Activated naive CD8-positive, alpha-beta T cell treated with anti-CD3 and anti-CD28 coated beads for 36 hours (primary cell): ENCODE results near the gene LHX3. TPM values are rescaled to one million over a fixed set of nuclear protein-coding genes. Genes with fewer than 3 reads are reported as not detected.

Experiments used
- DNase-seq: peaks from one replicate; pipeline ENCODE4 v3.0.0; 2021
- H3K27ac Mint-ChIP-seq: one replicate; pipeline ENCODE4 v1.8.0; 2022; ENCODE audit warnings: mild to moderate bottlenecking, moderate library complexity, mixed read lengths
- H3K27me3 Mint-ChIP-seq: one replicate; pipeline ENCODE4 v1.8.0; 2022; ENCODE audit warnings: mild to moderate bottlenecking, mixed read lengths
- H3K36me3 Mint-ChIP-seq: one replicate; pipeline ENCODE4 v1.8.0; 2021; ENCODE audit warnings: mild to moderate bottlenecking, mixed read lengths
- H3K4me1 Mint-ChIP-seq: one replicate; pipeline ENCODE4 v1.8.0; 2021; ENCODE audit warnings: mixed read lengths
- H3K4me3 Mint-ChIP-seq: one replicate; pipeline ENCODE4 v1.8.0; 2022; ENCODE audit warnings: mild to moderate bottlenecking, moderate library complexity, mixed read lengths
- H3K9me3 Mint-ChIP-seq: one replicate; pipeline ENCODE4 v1.8.0; 2022; ENCODE audit warnings: mixed read lengths
- total RNA-seq, 2 experiments: library from RNA; stranded (reverse); gene quantifications; one replicate each; pipeline ENCODE4 v1.2.3, GENCODE V29; 2021

The LHX3 gene
- not detected for total RNA-seq

DNA sequence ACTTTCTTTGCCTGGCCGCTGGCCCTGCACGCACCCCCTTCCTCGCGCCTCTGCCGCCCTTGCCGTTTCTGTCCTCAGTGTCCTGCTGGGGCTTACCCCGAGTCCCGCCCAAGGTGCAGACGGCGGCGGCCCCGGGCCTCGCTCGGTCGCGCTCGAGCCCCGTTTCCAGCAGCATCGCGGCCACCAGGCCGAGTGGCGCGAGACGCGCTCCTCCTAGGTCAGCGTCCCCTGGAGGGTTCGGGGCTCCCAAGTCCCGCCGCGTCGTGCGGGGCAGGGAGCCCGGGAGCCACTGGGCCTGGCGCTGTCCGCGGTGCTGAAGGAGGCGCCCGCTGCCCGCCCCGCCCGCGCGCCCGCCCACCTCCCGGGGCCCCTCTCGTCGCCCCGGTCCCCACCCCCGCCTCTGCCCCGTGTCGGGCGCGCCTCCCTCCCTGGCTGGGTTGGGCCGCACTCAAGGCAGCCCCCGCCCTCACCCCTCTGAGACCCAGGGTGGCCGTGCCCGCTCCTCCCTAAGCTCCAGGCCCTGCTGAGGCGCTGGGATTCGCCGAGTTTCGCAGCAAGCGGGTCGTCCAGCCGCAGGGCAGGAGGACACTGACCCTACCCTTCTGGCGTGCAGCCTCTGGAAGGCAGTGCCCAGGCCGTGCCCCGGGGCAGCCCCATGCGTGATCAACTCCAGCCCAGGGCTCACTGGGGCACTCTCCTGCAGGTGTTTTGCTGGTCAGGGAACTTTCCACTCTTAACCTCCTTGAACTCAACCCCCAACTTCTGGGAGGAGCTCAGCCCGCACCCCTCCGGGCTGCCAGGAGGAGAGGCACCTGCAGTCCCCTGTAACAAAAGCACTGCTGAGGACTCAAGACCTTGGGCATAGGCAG, at the start of gene LHX3:
Gene LHX3, minus strand, starts transcription at position 291 of the 869 bp plus-strand sequence. Its CDS starts 116 bp downstream, at position 175.
- peaks cover 8% of the 10 kb centered on the region for H3K36me3 Mint-ChIP-seq
- H3K27ac Mint-ChIP-seq = no peak within 1 kb of the TSS
- no peak within 1 kb of the TSS for H3K4me3 Mint-ChIP-seq
- H3K4me1 Mint-ChIP-seq = no peaks in the 10 kb centered on the region
- H3K27me3 Mint-ChIP-seq = peaks cover 41% of the 10 kb centered on the region
- no peaks in the 10 kb centered on the region for H3K9me3 Mint-ChIP-seq
- DNase-seq = peak; percentile 38

DNA sequence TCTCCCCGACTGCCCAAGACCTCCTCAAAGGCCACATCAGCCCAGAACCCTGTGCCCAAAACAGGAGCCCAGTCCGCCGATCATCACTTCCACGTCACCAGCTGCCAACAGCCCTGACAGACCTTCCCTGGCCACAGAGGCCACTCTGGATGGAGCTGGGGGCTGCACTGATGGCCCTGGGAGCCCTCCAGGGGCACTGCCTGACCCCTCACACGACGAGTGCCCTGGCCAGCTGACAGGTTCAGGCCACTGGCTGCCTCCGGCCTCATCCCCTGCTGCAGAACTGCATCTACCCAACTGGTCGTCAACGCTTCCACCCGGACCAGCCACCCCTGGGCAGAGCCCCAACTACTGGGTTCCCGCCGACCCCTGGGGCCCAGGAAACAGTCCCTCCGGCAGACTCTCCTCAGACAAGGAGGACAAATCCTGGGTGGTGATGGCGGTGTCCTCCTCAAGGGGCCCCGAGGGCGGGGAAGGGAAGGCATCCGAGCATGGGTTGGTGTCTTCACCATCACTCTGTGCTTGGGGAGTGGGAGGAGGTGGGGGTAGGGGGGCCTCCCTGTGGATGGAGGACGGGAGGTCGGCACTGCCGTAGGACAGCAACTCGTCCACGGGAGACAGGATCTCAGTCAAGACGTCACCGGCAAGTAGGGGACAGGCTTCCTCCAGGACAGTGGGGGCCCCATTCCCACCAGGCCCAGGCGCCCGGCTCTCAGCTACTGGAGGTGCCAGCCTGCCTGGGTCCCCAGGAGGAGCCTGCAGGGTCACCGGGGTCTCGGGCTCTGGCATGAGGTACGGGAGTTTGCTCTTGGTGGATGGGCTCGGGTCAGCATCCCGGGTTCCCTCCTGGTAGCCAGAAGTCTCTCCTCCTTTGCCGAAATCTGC, 48.6 kb upstream of the LHX3 start:
- no peaks in the 10 kb centered on the region for H3K9me3 Mint-ChIP-seq
- H3K36me3 Mint-ChIP-seq = no peaks in the 10 kb centered on the region
- no peak overlapping the region for H3K4me3 Mint-ChIP-seq
- H3K27me3 Mint-ChIP-seq = no peaks in the 10 kb centered on the region
- no peak for DNase-seq
- no peak overlapping the region for H3K27ac Mint-ChIP-seq
- no peaks in the 10 kb centered on the region for H3K4me1 Mint-ChIP-seq

DNA sequence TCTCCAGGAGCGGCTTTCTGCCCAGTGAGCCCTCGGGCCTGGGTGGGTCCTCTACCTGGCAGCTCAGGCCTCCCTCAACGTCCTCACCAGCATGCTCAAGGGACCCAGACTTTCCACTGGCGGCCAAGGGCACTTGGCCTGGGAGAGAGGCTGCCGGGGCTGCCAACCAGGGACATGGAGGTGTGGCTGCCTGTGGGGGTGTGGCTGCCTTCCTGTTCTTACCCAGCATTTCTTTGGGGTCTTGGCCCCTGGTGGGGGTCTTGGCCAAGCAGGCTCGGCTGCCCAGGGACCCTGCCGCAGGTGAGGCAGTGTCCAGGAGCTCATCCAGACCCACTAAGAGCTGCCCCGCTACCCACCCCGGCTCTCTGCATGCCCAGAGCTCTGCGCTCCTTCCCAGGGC, 47.9 kb upstream of the LHX3 start:
- Mint-ChIP-seq H3K36me3 (no peaks in the 10 kb centered on the region), H3K27ac (no peak overlapping the region), H3K4me1 (no peaks in the 10 kb centered on the region), H3K4me3 (no peak overlapping the region), H3K27me3 (no peaks in the 10 kb centered on the region), H3K9me3 (no peaks in the 10 kb centered on the region)
- no peak for DNase-seq

DNA sequence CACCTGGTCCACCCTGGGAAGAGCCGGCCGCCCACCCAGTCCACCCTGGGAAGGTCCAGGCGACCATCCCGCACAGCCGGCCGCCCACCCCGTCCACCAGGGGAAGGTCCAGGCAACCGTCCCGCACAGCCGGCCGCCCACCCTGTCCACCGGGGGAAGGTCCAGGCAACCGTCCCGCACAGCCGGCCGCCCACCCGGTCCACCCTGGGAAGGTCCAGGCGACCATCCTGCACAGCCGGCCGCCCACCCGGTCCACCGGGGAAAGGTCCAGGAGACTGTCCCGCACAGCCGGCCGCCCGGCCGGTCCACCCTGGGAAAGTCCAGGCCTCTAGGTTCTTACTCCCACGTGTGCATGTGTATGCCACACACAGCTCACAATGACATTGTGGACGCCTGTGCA, 47.4 kb upstream of the LHX3 start:
- no peaks in the 10 kb centered on the region for H3K9me3 Mint-ChIP-seq
- DNase-seq = no peak
- no peak overlapping the region for H3K4me3 Mint-ChIP-seq
- no peaks in the 10 kb centered on the region for H3K36me3 Mint-ChIP-seq
- no peak overlapping the region for H3K27ac Mint-ChIP-seq
- H3K4me1 Mint-ChIP-seq = no peaks in the 10 kb centered on the region
- H3K27me3 Mint-ChIP-seq = no peaks in the 10 kb centered on the region

DNA sequence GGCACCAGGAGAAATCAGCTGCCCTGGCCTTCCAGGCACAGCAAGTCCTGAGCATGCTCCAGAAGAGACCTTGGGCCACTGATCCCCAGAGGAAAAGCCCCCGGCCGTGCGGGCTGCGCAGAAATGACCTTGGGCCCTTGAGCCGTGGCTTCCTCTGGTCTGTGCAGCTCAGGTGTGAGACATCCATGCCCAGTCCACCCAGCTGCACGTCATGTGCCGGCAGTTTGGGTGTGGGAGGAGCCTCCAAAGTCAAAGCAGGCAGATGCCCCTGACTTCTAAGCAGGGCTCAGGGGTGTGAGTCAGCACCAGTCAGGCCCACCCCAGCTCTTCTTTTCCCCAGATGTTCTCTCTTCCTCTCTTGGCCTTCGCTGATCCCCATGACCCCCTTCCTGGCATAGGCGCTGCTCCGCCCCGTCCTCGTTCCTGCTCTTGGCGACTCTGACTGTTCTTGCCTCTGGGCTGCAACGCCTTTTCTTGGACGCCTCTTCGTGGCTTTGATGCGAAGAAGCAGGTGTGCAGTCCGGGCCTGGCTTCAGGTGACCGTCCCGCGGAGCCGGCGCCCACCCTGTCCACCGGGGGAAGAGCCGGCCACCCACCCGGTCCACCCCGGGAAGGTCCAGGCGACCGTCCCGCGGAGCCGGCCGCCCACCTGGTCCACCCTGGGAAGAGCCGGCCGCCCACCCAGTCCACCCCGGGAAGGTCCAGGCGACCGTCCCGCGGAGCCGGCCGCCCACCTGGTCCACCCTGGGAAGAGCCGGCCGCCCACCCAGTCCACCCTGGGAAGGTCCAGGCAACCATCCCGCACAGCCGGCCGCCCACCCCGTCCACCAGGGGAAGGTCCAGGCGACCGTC, 46.6 kb upstream of the LHX3 start:
- no peaks in the 10 kb centered on the region for H3K36me3 Mint-ChIP-seq
- H3K27me3 Mint-ChIP-seq = no peaks in the 10 kb centered on the region
- H3K27ac Mint-ChIP-seq = no peak overlapping the region

DNA sequence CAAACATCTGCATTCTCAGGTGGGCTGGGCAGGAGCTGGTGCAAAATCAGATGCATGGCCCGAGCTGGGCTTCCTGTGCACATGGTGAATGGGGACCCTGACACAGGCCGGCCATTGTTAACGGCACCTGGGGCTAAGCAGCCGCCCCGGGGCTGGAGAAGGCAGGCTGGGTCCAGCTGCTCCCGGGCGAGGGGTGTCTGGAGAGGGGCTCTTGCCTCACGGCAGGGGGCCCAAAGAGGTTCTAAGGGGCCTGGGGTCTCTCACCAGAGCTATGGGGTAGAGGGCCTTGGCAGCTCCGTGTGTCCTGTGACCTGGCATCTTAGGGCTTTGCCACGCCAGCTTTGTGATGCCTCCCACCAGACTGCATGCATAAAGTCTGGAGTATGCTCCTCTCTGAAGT, 45.7 kb upstream of the LHX3 start:
- no peak for DNase-seq
- Mint-ChIP-seq H3K4me3 (no peak overlapping the region), H3K27me3 (no peaks in the 10 kb centered on the region), H3K4me1 (peaks cover 4% of the 10 kb centered on the region), H3K27ac (no peak overlapping the region), H3K9me3 (no peaks in the 10 kb centered on the region), H3K36me3 (no peaks in the 10 kb centered on the region)

More for the DNA sequence above, 46.6 kb upstream of the LHX3 start:
- no peak for DNase-seq
- H3K4me3 Mint-ChIP-seq = no peak overlapping the region
- no peaks in the 10 kb centered on the region for H3K9me3 Mint-ChIP-seq
- H3K4me1 Mint-ChIP-seq = no peaks in the 10 kb centered on the region

DNA sequence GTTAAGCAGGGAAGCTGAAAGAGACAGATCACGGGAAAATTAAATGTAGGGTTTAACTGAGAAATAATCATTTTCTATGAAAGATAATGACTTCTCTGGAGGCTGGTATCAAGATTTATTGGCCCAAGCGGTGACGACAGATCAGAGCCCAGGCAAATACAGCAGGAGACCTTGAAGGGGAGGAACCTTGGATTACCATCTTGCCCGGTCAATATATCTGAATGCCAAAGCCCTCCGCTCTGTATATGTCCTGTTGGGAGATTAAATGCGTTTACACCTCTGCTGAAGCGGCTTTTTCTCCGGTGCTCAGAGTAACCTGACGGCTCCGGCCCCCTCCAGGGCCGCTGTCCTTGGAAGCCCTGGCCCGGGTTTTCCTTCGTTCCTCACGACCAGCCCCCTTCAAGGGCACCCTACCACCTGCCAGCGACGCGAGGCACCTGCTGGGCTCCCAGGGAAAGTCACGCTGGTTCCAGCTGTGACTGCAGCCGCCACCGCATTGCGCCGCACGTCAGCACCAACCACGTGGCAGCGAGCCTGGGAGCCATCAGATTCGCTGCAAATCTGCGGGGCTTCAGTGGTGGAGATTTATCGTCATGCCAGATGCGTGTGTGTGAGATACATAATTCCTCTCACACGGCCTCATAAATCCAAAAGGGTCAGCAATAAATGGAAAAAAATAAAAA, 45.1 kb upstream of the LHX3 start:
- Mint-ChIP-seq H3K4me1 (peaks cover 5% of the 10 kb centered on the region), H3K27ac (no peak overlapping the region), H3K27me3 (no peaks in the 10 kb centered on the region)

DNA sequence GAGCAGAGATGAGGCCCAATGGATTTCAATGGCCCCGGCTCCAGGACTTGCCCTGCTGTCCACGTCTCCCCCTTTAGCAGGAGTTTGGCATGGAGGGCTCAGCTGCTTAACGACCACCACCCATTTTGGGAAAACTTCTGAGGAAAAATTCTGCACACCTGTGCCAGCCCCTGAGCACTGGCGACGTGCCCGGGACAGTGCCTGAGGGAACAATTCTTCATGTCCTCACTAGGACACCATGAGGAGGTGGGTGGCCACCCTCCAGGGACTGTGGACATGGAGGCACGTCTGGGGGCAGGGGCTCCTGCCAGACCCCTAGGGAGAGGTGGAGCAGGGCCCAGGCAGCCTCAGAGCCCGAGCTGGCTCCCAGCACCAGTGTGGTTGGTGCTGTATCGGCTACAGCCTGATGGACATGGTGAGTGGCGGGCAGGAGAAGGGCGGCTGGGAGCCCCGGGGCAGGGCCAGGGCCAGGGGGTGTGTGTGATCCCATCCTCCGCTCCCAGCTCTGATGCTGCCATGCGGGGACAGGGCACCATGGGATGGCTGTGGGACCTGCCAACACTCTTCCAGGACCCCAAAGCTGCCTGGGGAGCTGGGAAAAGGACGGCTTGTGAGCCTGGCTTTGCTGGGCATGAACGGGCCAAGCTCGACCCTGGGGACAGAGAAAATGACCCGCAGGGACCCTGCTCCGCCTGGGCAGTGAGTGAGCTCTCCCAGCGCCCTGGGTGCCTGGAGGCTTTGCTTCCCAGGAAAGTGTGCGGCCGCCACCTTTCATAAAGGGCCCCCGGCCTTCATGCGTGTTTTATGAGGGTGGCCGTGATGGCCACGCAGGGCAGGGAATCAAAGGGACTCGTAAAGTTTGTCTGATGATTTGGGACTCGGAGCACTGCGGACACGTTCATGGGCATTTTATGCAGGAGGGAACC, 44.3 kb upstream of the LHX3 start:
- Mint-ChIP-seq H3K4me1 (peaks cover 13% of the 10 kb centered on the region), H3K9me3 (no peaks in the 10 kb centered on the region), H3K36me3 (peaks cover 3% of the 10 kb centered on the region), H3K4me3 (no peak overlapping the region), H3K27ac (no peak overlapping the region), H3K27me3 (no peaks in the 10 kb centered on the region)
- no peak for DNase-seq

More for the DNA sequence above, 45.1 kb upstream of the LHX3 start:
- DNase-seq = no peak
- Mint-ChIP-seq H3K36me3 (no peaks in the 10 kb centered on the region), H3K9me3 (no peaks in the 10 kb centered on the region), H3K4me3 (no peak overlapping the region)

DNA sequence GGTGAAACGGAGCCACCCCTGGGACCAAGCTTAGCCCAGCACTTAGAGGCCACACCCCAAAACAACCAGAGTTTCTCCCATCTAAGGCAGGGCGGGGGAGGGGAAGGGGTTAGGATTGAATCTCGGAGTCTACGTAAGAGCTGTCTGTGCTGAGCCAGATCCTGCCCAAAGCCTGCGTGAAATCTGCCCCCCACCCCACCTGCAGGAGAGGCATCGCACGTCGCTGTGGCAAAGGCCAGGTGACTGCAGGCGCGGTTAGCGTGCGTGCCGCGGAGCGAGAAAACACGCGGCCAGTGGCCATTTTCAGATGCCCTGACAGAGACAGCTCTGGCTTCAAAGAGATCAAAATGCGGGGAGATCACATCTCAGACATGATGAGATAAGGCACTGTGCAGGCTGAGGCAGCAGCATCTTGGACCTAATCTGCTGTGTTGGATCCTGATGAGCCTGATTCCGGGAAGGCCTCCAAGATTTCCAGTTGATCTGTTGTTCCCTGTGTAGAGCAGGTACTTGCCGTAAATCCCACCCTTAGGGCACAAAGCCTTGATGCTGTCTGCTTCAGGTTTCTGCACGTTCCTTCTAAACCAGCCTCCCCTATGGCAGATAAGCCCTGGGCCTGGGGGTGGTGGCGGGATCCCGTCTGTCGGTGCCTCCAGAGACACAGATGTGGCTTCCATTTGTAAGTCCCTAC, 43.2 kb upstream of the LHX3 start:
- Mint-ChIP-seq H3K27me3 (no peaks in the 10 kb centered on the region), H3K4me1 (peaks cover 24% of the 10 kb centered on the region), H3K9me3 (no peaks in the 10 kb centered on the region), H3K27ac (no peak overlapping the region), H3K36me3 (peaks cover 3% of the 10 kb centered on the region), H3K4me3 (no peak overlapping the region)
- no peak for DNase-seq

DNA sequence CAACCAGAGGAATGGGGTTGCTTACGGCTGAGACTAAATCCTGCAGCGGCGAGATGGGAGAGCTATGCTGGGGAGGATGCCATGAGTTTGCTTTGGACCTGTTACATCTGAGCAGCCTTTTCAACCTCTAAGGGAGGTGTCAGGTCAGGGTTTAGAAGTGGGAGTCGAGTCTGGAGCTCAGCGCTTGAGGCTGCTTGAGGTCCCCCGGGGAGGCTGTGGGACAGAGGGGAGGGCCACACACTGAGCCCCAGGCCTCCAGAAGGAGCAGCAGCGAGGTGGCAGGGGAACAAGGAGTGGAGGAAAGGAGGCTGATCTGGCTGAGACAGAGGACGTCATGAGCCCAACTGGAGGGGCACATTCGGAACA, 42.6 kb upstream of the LHX3 start:
- peaks cover 30% of the 10 kb centered on the region for H3K4me1 Mint-ChIP-seq
- no peak overlapping the region for H3K27ac Mint-ChIP-seq
- no peak for DNase-seq

DNA sequence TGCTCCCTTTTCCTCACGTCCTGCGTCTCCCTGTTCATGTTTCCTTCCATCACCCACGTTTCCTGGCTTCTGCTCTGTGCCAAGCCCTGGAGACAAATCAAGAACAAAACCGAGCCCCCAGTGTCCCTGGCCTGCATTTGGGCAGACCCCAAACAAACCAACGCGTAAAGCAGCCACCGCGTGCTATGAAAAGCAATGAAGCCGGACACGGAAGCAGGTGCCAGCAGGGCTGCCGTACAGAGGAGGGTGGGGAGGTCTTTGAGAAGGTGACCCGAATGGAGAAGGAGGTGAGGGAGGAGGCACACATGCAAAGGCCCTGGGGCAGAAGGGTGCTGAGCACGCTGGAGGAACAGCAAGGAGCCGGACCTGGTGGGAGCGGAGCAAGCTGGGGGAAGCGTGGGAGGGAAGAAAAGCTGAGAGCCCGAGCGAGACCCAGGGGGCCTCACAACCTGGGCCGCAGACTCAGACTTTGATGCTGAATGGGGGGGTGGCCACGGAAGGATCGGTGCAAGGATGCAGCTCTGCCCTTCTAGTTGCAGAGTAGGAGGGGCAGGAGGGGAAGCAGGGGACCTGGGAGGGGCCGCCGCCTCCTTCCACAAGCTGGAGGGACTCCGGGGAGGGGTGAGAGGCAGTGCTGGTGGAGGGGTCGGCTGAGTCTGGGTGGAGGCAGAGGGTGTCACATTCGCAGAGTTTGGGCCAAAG, 42.1 kb upstream of the LHX3 start:
- no peak for DNase-seq
- Mint-ChIP-seq H3K4me1 (peaks cover 32% of the 10 kb centered on the region), H3K9me3 (no peaks in the 10 kb centered on the region), H3K36me3 (peaks cover 3% of the 10 kb centered on the region), H3K27me3 (no peaks in the 10 kb centered on the region), H3K4me3 (no peak overlapping the region), H3K27ac (no peak overlapping the region)

More for the DNA sequence above, 42.6 kb upstream of the LHX3 start:
- Mint-ChIP-seq H3K9me3 (no peaks in the 10 kb centered on the region), H3K27me3 (no peaks in the 10 kb centered on the region), H3K36me3 (peaks cover 3% of the 10 kb centered on the region), H3K4me3 (no peak overlapping the region)

DNA sequence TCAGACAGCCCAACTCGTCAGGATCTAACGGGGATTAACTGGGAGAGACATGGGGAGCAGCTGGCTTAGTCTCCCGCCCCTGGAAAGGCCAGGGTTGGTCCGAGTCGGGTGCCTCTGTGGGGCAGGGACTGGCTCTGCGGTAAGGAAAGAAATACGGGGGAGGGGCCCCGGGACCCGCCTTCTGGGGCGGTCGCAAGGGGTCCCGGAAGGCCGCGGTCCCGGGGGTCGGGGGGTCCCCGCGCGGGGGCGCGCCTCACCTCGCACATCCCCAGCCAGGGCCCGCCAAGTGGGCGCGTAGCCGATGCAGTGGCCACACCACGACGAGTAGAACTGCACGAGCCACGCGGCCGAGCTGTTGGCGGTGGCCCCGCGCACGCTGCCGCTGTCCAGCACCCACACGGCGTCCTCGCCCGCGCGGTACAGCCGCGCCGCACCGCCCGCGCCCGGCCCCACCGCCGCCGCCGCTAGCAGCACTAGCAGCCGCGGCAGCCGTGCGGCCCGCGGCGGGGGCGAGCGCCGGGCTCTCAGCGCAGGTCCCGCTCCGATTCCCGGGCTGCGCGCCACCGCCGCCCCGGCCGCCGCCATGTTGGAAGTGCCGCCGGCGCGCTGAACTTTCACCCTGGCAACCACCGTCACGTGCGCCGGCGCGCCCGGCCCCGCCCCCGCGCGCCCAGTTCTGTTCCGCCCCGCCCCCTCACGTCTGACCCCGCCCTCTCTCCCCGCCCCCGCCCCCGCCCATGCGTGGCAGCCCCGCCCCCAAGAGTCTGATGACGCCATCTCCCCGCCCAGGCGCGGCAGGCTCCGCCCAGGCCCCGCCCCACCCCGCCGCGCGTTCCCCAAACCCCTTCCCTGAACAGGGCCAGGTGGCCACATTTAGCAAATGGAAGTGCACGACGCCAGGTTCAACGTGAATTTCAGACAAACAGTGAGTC, 40.6 kb upstream of the LHX3 start, which contains the start of gene QSOX2:
Gene QSOX2, minus strand, starts transcription at position 594 of the 932 bp plus-strand sequence. Its CDS starts 9 bp downstream, at position 585.
- Mint-ChIP-seq H3K36me3 (peaks cover 3% of the 10 kb centered on the region), H3K4me1 (peaks cover 42% of the 10 kb centered on the region), H3K27me3 (no peaks in the 10 kb centered on the region), H3K9me3 (no peaks in the 10 kb centered on the region), H3K4me3 (peak within 1 kb of the TSS; percentile 98), H3K27ac (peak within 1 kb of the TSS; percentile 98)
- DNase-seq = peak; percentile 87
